ENCODE data around the gene NUP93. TPM values are rescaled to one million over a fixed set of nuclear protein-coding genes. Genes with fewer than 3 reads are reported as not detected.

Gene NUP93
- total and polyA plus RNA-seq, 11 donors = 21.8 to 49.0 (median 27.8) TPM

GRCh38 chr16:56732366-56732765 lies 2.4 kb downstream of the NUP93 start:
- Histone ChIP-seq H3K4me3 (no peak overlapping the region), H3K36me3 (no peaks in the 10 kb centered on the region), H3K27me3 (no peaks in the 10 kb centered on the region), H3K27ac (no peak overlapping the region), H3K4me1 (peaks cover 0 to 49% (median 18%) of the 10 kb centered on the region in 12 donors), H3K9me3 (no peaks in the 10 kb centered on the region)
- DNase-seq = no peak
- TF ChIP-seq POLR2A (IDR thresholded peaks at IDR 0.05) (no peak), CTCF (IDR thresholded peaks at IDR 0.05) (no peak)
- 86 to 93% (median 92%) methylated on average over 2 of the region's 2 CpGs for WGBS, 4 donors
- ATAC-seq = no peak
- intact Hi-C loops (cut with DNase I) = no loop called here

- Histone ChIP-seq H3K4me1 (peaks cover 0 to 49% (median 18%) of the 10 kb centered on the region in 12 donors), H3K4me3 (no peak overlapping the region), H3K36me3 (no peaks in the 10 kb centered on the region), H3K27me3 (no peaks in the 10 kb centered on the region), H3K9me3 (no peaks in the 10 kb centered on the region), H3K27ac (no peak overlapping the region)
- no peak for ATAC-seq
- no peak for DNase-seq
- 95 to 97% (median 96%) methylated on average over 1 of the region's 1 CpG for WGBS, 4 donors
- TF ChIP-seq POLR2A (IDR thresholded peaks at IDR 0.05) = no peak
- TF ChIP-seq CTCF (IDR thresholded peaks at IDR 0.05) = no peak
- intact Hi-C loops (cut with DNase I) = no loop called here
These were observed 2.9 kb downstream of the NUP93 start for GRCh38 chr16:56732832-56733231.

GRCh38 chr16:56734429-56734828 lies 4.5 kb downstream of the NUP93 start:
- DNase-seq = no peak
- Histone ChIP-seq H3K4me1 (peaks cover 0 to 38% (median 9%) of the 10 kb centered on the region in 12 donors), H3K36me3 (no peaks in the 10 kb centered on the region), H3K27ac (no peak overlapping the region), H3K4me3 (no peak overlapping the region), H3K27me3 (no peaks in the 10 kb centered on the region), H3K9me3 (no peaks in the 10 kb centered on the region)
- WGBS, 4 donors = 93 to 96% (median 93%) methylated on average over 3 of the region's 3 CpGs
- TF ChIP-seq CTCF (IDR thresholded peaks at IDR 0.05) (no peak), POLR2A (IDR thresholded peaks at IDR 0.05) (no peak)
- intact Hi-C loops (cut with DNase I) = no loop called here
- no peak for ATAC-seq

- no peaks in the 10 kb centered on the region for H3K36me3 ChIP-seq
- H3K4me1 ChIP-seq = peaks cover 0 to 27% (median 0%) of the 10 kb centered on the region in 12 donors
- TF ChIP-seq CTCF (IDR thresholded peaks at IDR 0.05) (no peak), POLR2A (IDR thresholded peaks at IDR 0.05) (no peak)
- H3K27ac ChIP-seq = no peak overlapping the region
- H3K4me3 ChIP-seq = no peak overlapping the region
- intact Hi-C loops (cut with DNase I) = no loop called here
- DNase-seq = no peak
- WGBS, 4 donors = 88 to 93% (median 91%) methylated on average over 3 of the region's 3 CpGs
- H3K27me3 ChIP-seq = no peaks in the 10 kb centered on the region
- H3K9me3 ChIP-seq = no peaks in the 10 kb centered on the region
- ATAC-seq = no peak
These were observed 6.5 kb downstream of the NUP93 start for GRCh38 chr16:56736476-56736875.
